B cell (primary cell): Measurements from ENCODE around the gene CFAP251.

Experiments used
- CTCF ChIP-seq: fragments of 200-600 bp; IDR thresholded peaks from one replicate; pipeline ENCODE4 v1.8.0; 2022; ENCODE audit warnings: antibody characterized with exemption, mild to moderate bottlenecking
- EZH2 ChIP-seq: IDR thresholded peaks from 2 replicates; pipeline ENCODE4 v1.6.1; 2012; ENCODE audit warnings: borderline replicate concordance, low read depth, mild to moderate bottlenecking, moderate library complexity, low read length; ENCODE audit not compliant: insufficient read depth, poor library complexity, severe bottlenecking

- TF ChIP-seq CTCF, result no peak
- TF ChIP-seq EZH2, result no peak
These were observed 46.9 kb upstream of the CFAP251 start for GRCh38 chr12:121871467-121871866.
